SU-DHL-6 (cell line): ENCODE data around the gene RNF187.

Source experiments
- EZH2phosphoT487 ChIP-seq: fragments of 200-600 bp; sonication (generic), shearing (Covaris generic); conservative IDR thresholded peaks from 2 replicates; pipeline ENCODE4 v1.6.1; 2018; ENCODE audit warnings: mild to moderate bottlenecking, antibody characterized with exemption, low read length, moderate library complexity, mixed read lengths
- TF ChIP-seq, protein P1 (sequence below): fragments of 200-600 bp; sonication (generic); IDR thresholded peaks from one replicate; pipeline ENCODE4 v1.5.1; 2017; ENCODE audit warnings: antibody characterized with exemption, mild to moderate bottlenecking, low read length, moderate library complexity; ENCODE audit not compliant: insufficient read depth, poor library complexity, severe bottlenecking

DNA sequence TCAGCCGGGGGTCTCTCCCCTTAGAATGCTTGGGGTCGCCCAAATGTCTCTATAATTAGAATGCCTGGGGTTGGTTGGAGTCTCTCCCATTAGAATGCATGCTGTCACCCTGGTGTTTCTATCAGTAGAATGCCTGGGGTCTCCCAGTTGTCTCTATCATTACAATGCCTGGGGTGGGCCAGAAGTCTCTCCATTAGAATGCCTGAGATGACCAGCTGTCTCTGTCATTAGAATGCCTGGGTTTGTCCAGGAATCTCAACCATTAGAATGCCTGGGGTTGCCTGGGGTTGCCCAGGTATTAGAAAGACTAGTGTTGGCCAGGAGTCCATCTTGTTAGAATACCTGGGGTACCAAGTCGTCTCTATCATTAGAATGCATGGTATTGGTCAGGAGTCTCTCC, 51.6 kb downstream of the RNF187 start:
- TF ChIP-seq, protein P1, sequence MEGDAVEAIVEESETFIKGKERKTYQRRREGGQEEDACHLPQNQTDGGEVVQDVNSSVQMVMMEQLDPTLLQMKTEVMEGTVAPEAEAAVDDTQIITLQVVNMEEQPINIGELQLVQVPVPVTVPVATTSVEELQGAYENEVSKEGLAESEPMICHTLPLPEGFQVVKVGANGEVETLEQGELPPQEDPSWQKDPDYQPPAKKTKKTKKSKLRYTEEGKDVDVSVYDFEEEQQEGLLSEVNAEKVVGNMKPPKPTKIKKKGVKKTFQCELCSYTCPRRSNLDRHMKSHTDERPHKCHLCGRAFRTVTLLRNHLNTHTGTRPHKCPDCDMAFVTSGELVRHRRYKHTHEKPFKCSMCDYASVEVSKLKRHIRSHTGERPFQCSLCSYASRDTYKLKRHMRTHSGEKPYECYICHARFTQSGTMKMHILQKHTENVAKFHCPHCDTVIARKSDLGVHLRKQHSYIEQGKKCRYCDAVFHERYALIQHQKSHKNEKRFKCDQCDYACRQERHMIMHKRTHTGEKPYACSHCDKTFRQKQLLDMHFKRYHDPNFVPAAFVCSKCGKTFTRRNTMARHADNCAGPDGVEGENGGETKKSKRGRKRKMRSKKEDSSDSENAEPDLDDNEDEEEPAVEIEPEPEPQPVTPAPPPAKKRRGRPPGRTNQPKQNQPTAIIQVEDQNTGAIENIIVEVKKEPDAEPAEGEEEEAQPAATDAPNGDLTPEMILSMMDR, result no peak
- TF ChIP-seq EZH2phosphoT487, result no peak
